HepG2 (cell line): ENCODE data around the gene ANXA5. TPM values are rescaled to one million over a fixed set of nuclear protein-coding genes. Genes with fewer than 3 reads are reported as not detected.

ENCODE experiments used
- ATRX ChIP-seq: sonication (generic); formaldehyde crosslinking; IDR thresholded peaks from 2 replicates; pipeline ENCODE4 v1.4.0; 2020; ENCODE audit warnings: missing genetic modification reagents, borderline replicate concordance
- CREB1 ChIP-seq, 2 experiments: fragments of 450-650 bp in 1 of 2; IDR thresholded peaks; 2 replicates each; pipeline ENCODE4 v1.6.1; 2016 to 2017; ENCODE audit warnings: control low read depth in 1 of 2, mild to moderate bottlenecking in 1 of 2, missing compliant biosample characterization in 1 of 2, missing genetic modification characterization in 1 of 2
- CTCF ChIP-seq: sonication (generic); formaldehyde crosslinking; IDR thresholded peaks from 2 replicates; pipeline ENCODE4 v1.5.0; 2020; ENCODE audit warnings: mild to moderate bottlenecking, missing genetic modification reagents, moderate library complexity
- DNMT3B ChIP-seq: conservative IDR thresholded peaks from 2 replicates; pipeline ENCODE4 v1.6.1; 2016; ENCODE audit warnings: missing biosample characterization, control low read depth
- ISX ChIP-seq: sonication (generic); formaldehyde crosslinking; conservative IDR thresholded peaks from 2 replicates; pipeline ENCODE4 v1.5.0; 2020; ENCODE audit warnings: missing genetic modification reagents
- KLF15 ChIP-seq: sonication (generic); formaldehyde crosslinking; IDR thresholded peaks from 2 replicates; pipeline ENCODE4 v1.8.1; 2023; ENCODE audit warnings: borderline replicate concordance, mild to moderate bottlenecking, inconsistent platforms, missing genetic modification reagents, mixed read lengths
- MATR3 ChIP-seq: sonication (generic); formaldehyde crosslinking; IDR thresholded peaks from 2 replicates; pipeline ENCODE4 v1.4.0; 2020; ENCODE audit warnings: missing genetic modification reagents
- MAX ChIP-seq: IDR thresholded peaks from 2 replicates; pipeline ENCODE4 v1.6.1; 2012; ENCODE audit warnings: inconsistent platforms
- MBD4 ChIP-seq: IDR thresholded peaks from 2 replicates; pipeline ENCODE4 v1.6.1; 2012; ENCODE audit warnings: low read length, inconsistent platforms, borderline replicate concordance
- MED1 ChIP-seq: sonication (generic); formaldehyde crosslinking; IDR thresholded peaks from 2 replicates; pipeline ENCODE4 v1.4.0; 2020; ENCODE audit warnings: missing genetic modification reagents
- NBN ChIP-seq: fragments of 450-650 bp; conservative IDR thresholded peaks from 2 replicates; pipeline ENCODE4 v1.6.1; 2017
- NPAS2 ChIP-seq: sonication (generic); formaldehyde crosslinking; IDR thresholded peaks from 2 replicates; pipeline ENCODE4 v1.8.0; 2022; ENCODE audit warnings: mild to moderate bottlenecking, missing genetic modification reagents, borderline replicate concordance
- PHF8 ChIP-seq: sonication (generic); formaldehyde crosslinking; IDR thresholded peaks from 2 replicates; pipeline ENCODE4 v1.5.0; 2020; ENCODE audit warnings: missing genetic modification reagents
- RCOR2 ChIP-seq: IDR thresholded peaks from 2 replicates; pipeline ENCODE4 v1.6.1; 2016; ENCODE audit warnings: missing biosample characterization, missing genetic modification reagents
- SAP130 ChIP-seq: IDR thresholded peaks from 2 replicates; pipeline ENCODE4 v1.6.1; 2016; ENCODE audit warnings: low read depth
- SCMH1 ChIP-seq: sonication (generic); formaldehyde crosslinking; IDR thresholded peaks from 2 replicates; pipeline ENCODE4 v1.9.0; 2021; ENCODE audit warnings: missing genetic modification reagents, mild to moderate bottlenecking, borderline replicate concordance
- SNAI1 ChIP-seq: sonication (generic); formaldehyde crosslinking; IDR thresholded peaks from 2 replicates; pipeline ENCODE4 v1.5.0; 2020; ENCODE audit warnings: mild to moderate bottlenecking, missing genetic modification reagents, borderline replicate concordance
- THAP11 ChIP-seq: IDR thresholded peaks from 2 replicates; pipeline ENCODE4 v1.6.1; 2016; ENCODE audit warnings: missing biosample characterization, missing genetic modification reagents
- U2AF2 ChIP-seq: fragments of 200-400 bp; formaldehyde crosslinking; IDR thresholded peaks from 2 replicates; pipeline ENCODE4 v1.6.1; 2017; ENCODE audit warnings: low read depth, mild to moderate bottlenecking, low read length
- ZNF550 ChIP-seq: sonication (generic); formaldehyde crosslinking; IDR thresholded peaks from 2 replicates; pipeline ENCODE4 v1.4.0; 2020; ENCODE audit warnings: mild to moderate bottlenecking, missing genetic modification reagents, borderline replicate concordance
- ZNF607 ChIP-seq: sonication (generic); formaldehyde crosslinking; IDR thresholded peaks from 2 replicates; pipeline ENCODE4 v1.5.1; 2020; ENCODE audit warnings: missing genetic modification reagents, mild to moderate bottlenecking, borderline replicate concordance
- ZNF616 ChIP-seq: sonication (generic); formaldehyde crosslinking; IDR thresholded peaks from 2 replicates; pipeline ENCODE4 v1.5.0; 2020; ENCODE audit warnings: low read depth, mild to moderate bottlenecking, missing genetic modification reagents
- ZNF678 ChIP-seq: sonication (generic); formaldehyde crosslinking; IDR thresholded peaks from 2 replicates; pipeline ENCODE4 v1.4.0; 2020; ENCODE audit warnings: mild to moderate bottlenecking, missing genetic modification reagents
- polyA plus RNA-seq, 8 experiments: library from polyadenylated mRNA; depleted of rRNA in 3 of 8; stranded (reverse) in 7 of 8; unstranded in 1 of 8; fragments of >200 nt; fragmentation: Illumina TruSeq in 4 of 8; extraction: Trizol in 4 of 8; gene quantifications; 2 replicates each; pipeline versions ENCODE4 v1.2.1 to v1.2.3, GENCODE V29; 2011 to 2016; ENCODE audit warnings: low read depth in 4 of 8, missing spikeins in 1 of 8, mixed read lengths in 1 of 8; ENCODE audit not compliant: insufficient read depth in 1 of 8
- total RNA-seq, 5 experiments: library from RNA; depleted of rRNA; stranded (reverse); fragments of >200 nt; fragmentation: Illumina TruSeq; extraction: Trizol; gene quantifications; 2 replicates each; pipeline ENCODE4 v1.2.3, GENCODE V29; 2016; ENCODE audit warnings: low read depth in 1 of 5
- TF ChIP-seq, protein P1 (sequence below): sonication (generic); formaldehyde crosslinking; IDR thresholded peaks from 2 replicates; pipeline ENCODE4 v1.5.0; 2020; ENCODE audit warnings: missing genetic modification reagents
- TF ChIP-seq, protein P2 (sequence below): sonication (generic); formaldehyde crosslinking; IDR thresholded peaks from 2 replicates; pipeline ENCODE4 v1.8.1; 2023; ENCODE audit warnings: mild to moderate bottlenecking, missing genetic modification reagents

ANXA5 gene
- total and polyA plus RNA-seq, 2 of the 13 experiments (the other 11 are each of a cell fraction or from before 2014, with no cell fraction given): 209 to 342 TPM

DNA sequence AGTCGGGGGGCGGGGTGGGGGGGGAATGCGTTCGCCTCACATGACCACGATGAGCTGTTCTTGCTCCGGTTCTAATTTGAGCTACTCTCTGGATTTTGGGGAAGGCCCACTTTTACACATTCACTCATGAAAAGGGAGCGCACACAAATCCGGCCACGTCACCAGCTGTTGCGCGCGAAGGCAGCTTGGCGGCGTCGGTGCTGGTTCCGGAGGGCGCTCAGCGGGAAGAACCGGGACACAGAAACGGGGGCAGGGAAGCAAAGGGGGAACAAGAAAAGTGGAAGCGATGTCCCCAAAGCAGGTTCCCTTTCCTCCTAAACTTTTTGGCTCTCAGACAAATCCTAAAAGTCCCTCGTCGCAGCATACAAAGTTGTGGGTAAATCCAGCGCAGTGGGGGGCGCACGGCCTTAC, 605 bp downstream of the ANXA5 start (continued):
- TF ChIP-seq CTCF (CRISPR knock-in tag) (peak; percentile 39), NBN (no peak), ATRX (no peak), MBD4 (no peak), PHF8 (CRISPR knock-in tag) (0 out of 2 replicates have a peak, but pooled peaks have one; percentile 7), KLF15 (CRISPR knock-in tag) (no peak), ZNF616 (CRISPR knock-in tag) (no peak), MED1 (CRISPR knock-in tag) (0 out of 2 replicates have a peak, but pooled peaks have one; percentile 5), U2AF2 (no peak), THAP11 (CRISPR knock-in tag) (0 out of 2 replicates have a peak, but pooled peaks have one; percentile 1), ZNF550 (CRISPR knock-in tag) (no peak), ZNF678 (0 out of 2 replicates have a peak, but pooled peaks have one; percentile 75), ZNF607 (CRISPR knock-in tag) (0 out of 2 replicates have a peak, but pooled peaks have one; percentile 25), RCOR2 (CRISPR knock-in tag) (no peak), DNMT3B (0 out of 2 replicates have a peak, but pooled peaks have one; percentile 21), SAP130 (CRISPR knock-in tag) (peak; percentile 36; the same call in 1 of the 2 replicates), SNAI1 (CRISPR knock-in tag) (peak; percentile 18; the same call in 1 of the 2 replicates), ISX (CRISPR knock-in tag) (no peak), SCMH1 (CRISPR knock-in tag) (no peak), MAX (no peak; the same call in 1 of the 2 replicates), NPAS2 (CRISPR knock-in tag) (no peak), MATR3 (CRISPR knock-in tag) (no peak), CREB1 (IDR thresholded peaks at IDR 0.05) (peak; percentile 38; the same call in 1 of the 2 replicates), CREB1 (CRISPR knock-in tag; IDR thresholded peaks at IDR 0.05) (no peak)
- TF ChIP-seq, protein P1, sequence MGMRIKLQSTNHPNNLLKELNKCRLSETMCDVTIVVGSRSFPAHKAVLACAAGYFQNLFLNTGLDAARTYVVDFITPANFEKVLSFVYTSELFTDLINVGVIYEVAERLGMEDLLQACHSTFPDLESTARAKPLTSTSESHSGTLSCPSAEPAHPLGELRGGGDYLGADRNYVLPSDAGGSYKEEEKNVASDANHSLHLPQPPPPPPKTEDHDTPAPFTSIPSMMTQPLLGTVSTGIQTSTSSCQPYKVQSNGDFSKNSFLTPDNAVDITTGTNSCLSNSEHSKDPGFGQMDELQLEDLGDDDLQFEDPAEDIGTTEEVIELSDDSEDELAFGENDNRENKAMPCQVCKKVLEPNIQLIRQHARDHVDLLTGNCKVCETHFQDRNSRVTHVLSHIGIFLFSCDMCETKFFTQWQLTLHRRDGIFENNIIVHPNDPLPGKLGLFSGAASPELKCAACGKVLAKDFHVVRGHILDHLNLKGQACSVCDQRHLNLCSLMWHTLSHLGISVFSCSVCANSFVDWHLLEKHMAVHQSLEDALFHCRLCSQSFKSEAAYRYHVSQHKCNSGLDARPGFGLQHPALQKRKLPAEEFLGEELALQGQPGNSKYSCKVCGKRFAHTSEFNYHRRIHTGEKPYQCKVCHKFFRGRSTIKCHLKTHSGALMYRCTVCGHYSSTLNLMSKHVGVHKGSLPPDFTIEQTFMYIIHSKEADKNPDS (CRISPR knock-in tag): no peak
- TF ChIP-seq, protein P2, sequence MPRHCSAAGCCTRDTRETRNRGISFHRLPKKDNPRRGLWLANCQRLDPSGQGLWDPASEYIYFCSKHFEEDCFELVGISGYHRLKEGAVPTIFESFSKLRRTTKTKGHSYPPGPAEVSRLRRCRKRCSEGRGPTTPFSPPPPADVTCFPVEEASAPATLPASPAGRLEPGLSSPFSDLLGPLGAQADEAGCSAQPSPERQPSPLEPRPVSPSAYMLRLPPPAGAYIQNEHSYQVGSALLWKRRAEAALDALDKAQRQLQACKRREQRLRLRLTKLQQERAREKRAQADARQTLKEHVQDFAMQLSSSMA (CRISPR knock-in tag): 0 out of 2 replicates have a peak, but pooled peaks have one; percentile 8
